Kidney glomerular epithelial cell (primary cell): ENCODE measurements around the gene MTHFSD.

Experiments
- DNase-seq: peaks from one replicate; lab custom pipeline; 2025; lab: John Stamatoyannopoulos, UW

The MTHFSD gene

DNA sequence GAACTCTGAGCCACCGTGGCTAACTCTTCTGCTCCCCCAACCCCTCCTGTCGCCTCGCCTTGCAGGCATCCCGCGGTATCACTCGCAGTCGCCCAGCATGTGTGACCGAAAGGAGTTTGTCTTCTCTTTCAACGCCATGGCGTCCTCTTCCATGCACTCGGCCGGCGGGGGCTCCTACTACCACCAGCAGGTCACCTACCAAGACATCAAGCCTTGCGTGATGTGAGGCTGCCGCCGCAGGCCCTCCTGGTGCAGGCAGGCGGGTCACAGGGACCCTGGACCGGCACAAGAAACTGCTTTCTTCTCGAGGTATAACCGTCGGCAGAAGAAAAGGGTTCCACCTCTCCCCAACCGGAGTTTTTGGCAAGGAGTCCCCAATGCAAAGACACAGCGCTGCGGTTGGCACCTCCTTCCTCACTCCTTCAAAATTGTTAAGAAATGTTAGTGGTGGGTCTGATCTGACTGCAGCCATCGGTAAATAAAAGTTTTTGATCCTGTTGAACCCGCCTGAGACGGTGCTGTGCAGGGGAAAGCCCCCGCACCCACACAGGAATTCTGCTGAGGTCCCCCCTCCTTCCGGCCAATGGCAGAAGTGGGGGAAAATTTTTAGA is 42.1 kb downstream of the MTHFSD start:
- no peak for DNase-seq

DNA sequence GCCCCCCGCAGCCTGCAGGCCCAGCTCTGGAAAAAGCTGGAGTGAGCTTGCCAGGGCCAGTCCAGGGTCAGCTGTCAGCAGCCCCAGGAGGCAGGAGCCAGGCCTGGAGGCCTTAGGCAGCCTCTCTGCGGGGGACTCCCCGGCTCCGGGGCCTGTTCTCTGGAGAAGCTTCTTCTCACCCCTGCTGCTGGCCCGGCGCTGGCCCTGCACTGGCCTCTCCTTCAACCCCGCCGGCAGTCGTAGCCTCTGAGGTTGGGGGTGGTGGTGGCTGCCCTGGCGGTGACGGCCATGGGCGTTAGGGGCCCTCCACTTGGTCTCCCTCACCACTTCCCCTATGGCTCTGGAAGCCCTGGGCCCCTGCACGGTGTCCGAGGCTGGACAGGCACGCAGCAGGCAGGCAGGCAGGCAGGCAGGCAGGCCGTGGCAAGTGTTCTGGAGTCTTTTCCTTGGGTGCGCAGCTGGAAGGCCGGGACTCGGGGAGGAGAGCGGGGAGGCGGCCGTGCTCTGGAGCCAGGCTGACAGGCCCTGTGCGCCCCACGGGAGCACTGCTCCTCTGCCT is 42.7 kb downstream of the MTHFSD start:
- DNase-seq = no peak

DNA sequence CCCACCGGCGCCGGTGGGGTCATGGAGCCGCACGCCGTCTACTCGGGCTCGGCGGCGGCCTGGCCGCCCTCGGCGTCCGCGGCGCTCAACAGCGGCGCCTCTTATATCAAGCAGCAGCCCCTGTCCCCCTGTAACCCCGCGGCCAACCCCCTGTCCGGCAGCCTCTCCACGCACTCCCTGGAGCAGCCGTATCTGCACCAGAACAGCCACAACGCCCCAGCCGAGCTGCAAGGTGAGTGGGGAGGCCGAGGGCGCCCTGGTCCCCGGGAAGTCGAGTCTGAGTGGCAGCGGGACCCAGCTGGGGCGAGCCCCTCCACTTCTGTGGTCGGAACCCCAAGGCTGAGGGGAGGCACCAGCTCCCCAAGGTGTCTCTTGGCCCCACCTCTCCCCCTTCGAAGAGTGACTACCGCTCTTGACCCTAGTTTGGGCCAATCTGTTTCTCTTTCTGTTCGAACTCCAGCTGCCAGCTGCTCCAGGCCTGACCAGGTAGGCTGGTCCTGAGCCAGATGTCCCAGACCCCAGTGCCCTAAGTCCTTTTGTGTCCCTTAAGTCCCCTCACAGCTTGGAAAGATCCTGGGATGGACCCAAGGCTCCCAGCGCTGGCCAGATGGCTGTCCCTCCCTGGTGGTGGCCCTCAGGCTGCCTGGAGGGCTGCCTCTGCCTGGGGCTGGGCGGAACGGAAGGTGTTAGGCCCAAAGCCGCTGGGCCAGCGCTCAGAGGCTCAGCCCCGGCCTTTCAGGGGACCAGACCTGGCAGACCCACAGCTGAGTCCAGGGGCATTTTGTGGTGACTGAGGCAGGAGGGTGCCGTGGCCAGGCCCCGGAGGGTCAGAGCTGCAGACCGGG is 43.5 kb downstream of the MTHFSD start:
- DNase-seq = no peak

DNA sequence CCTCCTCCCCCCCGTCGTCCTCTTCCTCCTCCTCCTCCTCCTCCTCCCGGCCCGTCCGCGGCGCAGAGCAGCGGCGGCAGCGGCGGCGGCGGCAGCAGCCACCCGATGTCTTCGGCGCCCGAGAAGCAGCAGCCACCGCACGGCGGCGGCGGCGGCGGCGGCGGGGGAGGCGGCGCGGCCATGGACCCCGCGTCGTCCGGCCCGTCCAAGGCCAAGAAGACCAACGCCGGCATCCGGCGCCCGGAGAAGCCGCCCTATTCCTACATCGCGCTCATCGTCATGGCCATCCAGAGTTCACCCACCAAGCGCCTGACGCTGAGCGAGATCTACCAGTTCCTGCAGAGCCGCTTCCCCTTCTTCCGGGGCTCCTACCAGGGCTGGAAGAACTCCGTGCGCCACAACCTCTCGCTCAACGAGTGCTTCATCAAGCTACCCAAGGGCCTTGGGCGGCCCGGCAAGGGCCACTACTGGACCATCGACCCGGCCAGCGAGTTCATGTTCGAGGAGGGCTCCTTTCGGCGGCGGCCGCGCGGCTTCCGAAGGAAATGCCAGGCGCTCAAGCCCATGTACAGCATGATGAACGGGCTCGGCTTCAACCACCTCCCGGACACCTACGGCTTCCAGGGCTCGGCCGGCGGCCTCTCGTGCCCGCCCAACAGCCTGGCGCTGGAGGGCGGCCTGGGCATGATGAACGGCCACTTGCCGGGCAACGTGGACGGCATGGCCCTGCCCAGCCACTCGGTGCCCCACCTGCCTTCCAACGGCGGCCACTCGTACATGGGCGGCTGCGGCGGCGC is 44.4 kb downstream of the MTHFSD start, which contains the start of gene FOXF1:
Gene FOXF1 (plus strand): TSS at position 63 of the 797 bp plus-strand sequence. CDS start 43 bp downstream, at position 106.
- DNase-seq = no peak

DNA sequence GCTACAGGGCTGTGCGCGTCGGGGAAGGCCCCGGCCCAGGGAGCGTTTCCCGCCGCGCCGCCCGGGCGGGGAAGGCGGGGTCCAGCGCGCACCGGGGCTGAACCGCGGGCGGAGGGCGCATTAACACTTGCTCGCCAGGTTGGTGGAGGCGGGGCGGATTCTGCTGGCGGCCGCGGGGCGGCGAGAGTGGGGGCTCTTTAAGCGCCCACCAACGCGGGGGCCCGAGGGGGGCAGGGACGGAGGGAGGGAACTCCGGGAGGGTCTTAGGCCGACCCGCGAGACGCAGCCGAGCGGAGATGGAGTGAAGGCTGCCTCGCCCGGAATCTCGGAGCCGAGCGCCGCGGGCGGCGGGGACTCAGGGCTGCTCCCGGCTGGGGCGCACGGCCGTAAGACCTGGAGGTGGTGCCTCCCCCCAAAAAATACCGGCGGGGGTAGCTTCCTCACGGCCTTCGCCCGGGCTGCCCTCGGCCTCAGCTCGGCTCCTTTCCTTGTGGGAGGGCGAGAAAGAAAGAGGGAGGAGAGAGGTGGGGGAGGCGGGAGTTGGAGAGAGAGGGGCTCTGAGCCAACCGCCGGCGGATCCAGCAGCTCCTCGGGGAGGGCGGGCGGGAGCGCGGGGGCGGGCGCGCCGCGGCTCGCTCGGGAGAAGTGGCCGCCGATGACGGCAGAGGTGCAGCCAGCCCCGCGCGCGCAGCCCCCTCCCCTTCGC is 45.1 kb downstream of the MTHFSD start:
- DNase-seq = no peak

DNA sequence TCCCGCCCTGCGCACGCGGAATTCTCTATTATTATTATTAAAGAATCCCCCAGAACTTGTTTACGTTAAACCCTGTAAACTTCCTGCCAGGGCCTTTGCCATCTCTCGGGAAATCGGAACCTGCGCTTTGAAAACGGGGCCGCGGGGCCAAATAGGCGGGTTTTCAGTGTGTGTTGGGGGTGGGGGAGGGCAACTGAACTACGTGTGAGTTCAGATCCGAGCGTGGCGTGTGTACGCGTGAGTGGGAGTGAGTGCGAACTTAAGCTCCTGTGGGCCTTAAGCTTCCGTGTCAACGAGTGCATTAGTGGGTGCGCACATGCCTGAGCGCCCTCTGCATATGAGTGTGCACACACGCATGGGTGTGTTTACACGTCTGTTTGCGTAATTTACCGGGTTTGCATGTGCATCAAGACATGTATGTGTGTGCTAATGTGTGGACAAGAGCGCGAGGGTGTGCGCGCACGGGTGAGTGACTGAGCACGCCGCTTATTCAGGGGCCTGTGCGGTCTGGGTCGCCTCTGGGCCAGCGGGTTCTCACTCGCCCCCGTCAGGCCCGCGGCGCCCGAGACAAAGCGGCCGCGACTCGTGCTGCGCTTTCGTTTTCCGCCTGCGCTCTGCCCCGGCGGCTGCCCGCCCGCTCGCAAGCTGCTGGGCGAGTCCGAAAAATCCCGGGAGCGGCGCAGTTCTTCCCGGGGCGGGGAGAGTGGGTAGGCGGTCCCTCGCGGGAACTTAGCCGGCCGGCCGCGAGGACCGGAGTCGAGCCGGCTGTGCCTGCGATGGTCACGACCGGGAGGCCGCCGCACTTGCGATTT is 45.9 kb downstream of the MTHFSD start:
- no peak for DNase-seq

DNA sequence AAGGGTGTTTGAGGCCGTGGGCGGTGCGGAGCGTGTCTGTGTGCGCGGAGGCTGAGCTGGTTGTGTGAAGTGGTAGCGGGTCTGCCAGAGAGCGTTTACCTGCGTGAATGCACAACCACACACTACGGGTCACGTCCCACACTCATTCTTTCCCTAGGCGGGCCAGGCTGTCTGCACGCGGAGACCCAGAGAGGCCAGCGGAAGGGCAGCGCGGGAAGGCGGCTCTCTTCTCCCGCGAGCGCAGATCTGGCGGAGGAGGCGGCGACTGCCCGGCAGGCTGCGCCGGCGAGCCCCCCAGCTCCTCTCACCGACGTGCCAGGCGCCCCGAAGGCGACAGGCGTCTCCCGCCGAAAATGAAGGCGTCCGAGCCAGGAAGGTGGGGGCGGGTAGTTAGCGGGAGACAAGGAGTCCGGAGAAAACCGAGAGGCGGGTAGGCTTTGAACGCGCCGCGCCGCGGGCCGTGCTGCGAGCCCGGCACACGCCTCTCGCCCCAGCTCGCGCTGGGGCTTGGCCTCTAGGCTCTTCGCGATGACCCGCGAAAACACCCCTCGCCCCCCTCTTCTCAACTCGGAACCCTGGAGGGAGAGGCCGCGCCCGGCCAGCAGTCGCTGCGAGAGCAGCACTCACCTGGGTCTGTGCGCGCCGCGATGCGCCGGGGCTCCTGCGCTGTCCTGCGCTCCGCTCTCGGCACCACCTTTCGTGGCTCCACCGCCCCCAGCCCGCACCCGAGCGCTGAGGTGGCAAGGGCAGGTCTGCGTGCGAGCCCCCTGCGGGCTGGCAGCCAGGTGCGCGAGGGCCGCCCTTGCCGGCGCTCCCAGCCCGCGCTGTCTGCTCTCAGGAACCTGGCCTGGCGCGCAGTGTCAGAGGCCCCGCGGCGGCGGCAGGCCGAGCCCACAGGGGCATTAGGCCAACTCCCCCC is 46.7 kb downstream of the MTHFSD start:
- no peak for DNase-seq

DNA sequence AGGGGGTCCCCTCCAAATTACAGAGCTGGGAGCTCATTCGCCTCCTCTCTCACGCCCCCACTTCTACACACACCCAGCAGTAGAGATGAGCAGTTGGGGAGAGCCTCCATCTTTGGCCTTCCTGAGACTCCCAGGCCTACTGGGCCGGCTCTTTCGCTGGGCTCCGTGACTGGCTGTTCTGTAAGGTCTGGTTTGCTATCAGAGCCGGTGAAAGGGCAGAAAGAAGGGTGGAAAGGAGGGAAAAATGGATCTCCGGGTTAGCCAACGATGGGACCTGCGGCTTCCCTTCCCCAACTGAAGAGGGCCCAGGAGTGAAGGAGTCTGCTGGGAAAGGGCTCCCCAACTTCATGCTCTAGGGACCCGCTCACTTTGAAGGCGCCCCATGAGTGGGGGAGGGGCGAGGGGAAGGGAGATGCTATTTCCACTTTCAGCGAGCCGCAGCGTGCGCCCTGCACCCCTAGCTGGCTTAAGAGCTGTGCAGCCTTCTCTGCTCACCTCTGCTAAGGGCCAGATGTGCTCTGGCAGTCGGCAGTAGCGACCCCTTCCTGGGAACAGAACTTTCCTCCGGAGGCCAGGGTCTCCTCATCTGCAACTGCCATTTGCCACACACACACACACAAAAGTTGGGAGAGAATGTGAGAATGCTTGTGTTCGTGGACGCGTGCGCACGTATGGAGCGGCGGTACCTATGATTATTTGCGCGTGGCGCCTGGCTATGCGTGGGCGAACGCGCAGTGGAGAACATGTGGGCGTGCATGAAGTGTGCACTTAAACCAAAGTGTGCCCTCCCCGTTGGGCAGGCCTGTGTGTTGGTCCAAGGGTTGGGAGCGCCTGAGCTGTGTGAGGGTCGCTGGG is 47.6 kb downstream of the MTHFSD start:
- no peak for DNase-seq

DNA sequence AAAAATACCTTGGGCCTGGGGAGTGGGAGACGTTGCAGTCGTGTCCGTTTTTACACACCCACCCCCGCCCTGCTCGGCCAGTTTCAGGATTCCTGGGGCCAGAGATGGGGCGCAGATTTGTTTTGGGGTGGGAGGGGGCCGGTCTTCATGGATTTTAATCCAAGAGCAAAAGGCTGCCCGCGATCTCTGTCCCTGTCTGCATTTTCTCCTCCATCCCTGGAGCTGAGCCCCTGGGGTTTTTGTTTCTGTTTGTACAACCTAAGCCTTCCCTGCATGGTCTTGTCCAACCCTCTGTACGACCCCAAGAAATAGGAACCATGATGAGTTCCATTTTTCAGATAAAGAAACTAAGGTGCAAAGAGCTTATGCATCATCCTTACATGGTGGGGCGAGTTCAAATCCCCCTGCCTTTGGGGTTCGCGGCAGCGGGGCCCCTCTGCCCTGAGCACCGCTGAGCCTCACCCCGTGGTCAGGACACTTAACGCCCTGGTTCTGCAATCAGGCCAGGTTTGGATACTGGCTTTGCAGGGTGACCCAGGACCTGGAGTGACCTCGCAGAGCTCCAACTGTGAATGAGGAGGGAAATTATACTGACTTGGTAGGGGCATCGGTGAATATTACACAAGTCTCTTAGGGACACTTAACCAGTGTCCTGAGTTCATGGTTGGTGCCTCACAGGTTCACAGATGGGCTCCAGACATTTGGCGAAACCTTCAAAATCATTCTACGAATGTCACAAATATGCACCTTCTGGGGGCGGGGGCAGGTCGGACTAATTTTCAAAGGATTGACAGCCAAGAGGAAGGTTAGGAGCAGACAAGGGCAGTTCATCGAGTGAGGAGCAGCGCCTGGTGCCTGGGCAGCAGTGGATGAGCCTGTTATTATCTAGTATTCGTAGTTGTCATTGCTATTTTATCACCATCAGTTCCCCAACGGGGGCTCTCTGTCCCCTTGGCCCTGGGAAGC is 48.9 kb downstream of the MTHFSD start:
- no peak for DNase-seq

DNA sequence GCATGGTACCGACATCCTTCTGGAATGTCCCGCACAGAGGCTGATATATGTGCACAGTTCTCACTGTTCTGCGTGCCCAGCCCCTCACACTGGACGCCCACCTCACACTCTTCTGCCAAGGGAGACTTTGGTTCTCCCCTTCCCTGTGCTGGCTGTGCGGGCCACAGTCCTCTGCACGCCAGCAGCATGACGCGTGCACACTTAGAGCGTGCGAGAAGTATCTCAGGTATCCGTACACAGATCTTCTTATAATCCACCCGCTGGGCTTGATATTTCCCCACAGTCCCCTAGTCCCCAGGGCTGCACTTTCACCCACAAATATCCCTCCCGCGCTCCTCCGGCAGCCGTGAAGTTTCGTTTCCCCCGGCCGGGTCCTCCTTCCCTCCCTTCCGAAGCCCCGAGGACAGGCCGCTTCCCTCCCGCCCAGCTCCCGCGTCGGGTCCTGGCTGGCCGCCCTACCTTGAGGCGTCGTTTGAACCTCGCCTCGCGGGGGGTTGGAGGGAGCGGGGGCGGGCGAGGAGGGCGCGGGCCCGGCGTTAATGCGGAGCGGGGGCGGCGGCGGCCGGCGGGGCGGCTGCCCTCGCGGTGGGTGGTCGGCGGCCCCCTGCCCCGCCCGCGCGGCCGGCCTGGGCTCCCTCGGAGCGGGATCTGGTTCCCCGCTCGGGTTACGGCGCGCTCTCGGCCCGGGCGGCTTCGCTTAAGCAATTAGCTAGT is 49.7 kb downstream of the MTHFSD start:
- DNase-seq = no peak

DNA sequence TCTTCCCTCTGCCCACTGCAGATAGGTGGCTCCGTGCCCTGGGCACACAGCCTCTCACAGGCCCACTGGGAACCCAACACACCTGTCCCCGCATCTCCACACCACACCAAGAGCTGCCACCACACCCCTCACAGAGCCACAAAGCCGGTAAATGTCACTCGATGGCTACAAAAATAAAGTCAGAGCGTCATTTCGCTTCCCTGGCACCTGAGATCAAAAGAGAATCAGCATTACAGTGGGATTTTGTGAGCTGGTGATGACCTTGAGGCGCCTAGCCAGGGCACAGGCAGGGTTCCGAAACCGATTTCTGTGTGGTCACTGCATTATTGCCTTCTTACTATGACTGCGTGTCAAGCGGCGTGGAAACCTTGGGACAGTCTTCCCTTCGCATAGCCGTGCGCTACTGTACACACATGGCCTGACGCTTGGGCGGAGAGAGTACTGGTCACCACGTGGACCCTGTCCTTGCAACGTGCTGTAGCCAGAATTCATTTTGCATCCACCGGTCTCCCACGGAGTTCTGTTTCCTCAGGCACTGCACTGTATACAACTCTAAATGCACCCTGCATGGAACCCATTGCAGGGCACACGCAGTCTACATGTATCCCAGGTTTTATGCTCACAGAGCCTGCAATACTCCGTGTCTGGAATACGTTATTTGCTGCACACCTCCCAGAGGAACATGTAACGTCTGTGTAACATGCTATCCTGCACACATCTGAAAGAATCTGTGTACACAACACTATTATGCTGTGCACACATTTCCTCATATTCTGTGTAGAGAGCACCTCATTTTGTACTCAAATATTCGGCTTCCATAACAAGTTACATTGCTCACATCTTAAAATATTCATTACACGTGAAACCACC is 50.5 kb downstream of the MTHFSD start:
- DNase-seq = no peak

DNA sequence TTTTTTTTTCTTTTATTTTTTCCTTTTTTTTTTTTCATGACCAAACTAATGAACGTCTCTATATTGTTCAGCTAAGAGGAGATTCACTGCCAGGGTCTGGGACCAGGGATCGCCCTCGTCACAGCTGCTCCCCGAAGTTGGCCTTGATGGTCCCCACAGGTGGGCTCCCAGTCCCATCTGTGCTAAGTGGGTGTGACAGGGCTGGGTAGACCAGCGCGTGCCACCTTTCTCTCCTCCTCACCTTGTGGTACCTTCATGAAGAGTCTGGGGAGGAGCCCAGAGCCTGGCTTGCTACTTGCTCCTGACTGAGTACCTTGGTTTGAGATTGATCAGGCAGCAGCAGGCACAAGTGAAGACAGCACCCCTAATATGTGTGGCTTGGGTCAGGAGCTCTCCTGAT is 51.2 kb downstream of the MTHFSD start:
- DNase-seq = no peak

DNA sequence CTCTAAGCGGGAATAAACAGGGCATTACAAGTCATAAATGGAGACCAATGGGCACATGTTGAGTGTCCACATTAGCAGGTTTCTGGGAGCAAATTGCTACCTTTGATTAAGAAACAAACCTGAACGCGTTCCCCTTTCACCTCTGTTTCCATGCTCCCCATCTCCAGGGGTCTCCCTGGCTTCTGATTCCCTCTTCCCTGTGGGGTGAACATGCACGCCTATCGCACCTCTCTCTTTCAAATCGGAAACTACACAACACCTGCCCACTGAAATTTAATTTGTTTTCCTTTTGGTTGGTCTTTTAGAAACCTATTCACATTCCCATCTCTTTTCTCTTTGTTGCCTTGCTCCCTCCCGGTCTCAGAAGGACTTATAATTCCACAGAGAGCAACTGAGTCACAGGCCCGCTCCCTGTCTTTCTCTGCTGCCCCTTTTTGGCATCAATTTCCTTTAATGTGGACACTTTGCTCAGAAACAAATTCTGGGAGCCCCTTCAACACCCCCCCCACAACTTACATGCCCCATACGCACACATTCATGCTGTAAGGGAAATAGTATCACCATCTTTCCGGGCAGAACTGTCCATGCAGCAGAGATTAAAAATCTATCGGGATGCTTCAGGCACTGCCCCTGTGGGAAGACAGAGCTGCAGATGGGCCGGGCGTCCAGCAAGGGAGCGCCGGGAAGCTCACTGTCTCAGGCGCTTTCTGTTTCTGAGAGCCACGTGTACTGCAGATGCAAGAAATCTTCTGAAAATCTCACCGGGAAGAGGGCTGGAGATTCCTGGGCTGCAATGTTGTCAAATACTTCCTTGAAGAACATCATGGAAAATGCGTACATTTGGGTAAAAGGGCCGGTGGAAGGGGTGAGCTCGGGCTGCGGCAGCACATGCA is 51.9 kb downstream of the MTHFSD start:
- no peak for DNase-seq

DNA sequence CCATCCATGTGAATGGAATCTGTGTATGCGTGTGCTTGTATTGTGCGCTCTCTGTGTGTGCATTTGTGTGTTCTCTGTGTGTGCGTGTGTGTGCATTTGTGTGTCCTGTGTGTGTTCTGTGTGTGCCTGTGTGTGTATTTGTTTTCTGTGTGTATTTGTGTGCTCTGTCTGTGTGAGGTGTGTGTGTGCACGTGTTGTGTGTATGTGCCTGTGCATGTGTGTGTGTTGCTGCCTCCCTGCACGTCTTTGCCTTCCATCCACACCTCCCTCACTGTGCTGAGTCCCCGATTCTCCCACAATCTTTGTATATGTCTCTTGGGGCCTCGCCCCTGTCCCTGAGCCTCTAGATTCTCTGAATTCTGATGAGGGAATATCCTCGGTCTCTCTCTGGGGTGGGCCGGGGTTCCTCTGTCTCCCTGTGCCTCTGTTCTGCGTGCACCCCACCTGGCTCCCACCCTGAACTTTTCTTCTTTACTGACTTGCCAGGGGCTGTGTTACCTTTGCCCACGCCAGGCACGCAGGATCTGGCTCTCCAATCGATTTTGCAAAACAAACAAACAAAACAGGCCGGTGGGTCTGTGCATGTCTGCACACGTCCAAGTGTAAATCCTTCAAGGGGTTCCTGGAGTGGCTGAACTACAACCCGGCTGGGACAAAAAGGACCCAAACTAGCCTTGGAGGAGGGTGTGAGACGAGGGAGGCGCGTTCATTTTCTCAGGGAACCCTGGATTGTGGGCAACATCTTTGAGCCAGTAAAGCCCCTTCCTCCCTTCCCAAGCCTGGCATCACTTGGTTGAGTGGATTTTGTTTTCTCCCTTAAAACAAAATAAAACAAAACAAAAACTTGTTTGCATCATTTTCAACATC is 52.8 kb downstream of the MTHFSD start:
- DNase-seq = no peak
